ENCODE results near the gene TNFRSF21.
A peak's percentile ranks its signal among the peaks of the same experiment; 100 is the strongest.

Gene TNFRSF21

DNA sequence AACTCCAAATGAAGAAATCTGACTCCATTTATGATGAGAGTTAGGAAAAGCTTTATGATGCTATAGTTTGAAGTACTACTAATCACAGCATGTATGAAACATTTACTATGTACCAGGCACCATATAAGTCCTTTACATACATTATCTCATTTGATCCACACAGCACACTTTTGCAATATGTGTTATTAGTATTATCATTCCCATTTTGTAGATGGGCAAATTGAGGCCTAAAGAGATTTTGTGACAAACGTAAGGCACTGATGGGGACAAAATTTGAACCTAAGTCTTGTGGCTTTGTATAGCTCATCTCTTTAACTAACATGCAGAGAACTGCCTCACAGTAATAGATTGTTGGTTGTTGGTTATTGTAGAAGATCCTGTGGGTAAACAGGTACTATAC, 14.2 kb upstream of the TNFRSF21 start:
- Histone ChIP-seq H3K4me1 (ENCODE audit: insufficient read depth, low read length, poor library complexity, severe bottlenecking) (peaks cover 16% of the 10 kb centered on the region), H2AFZ (ENCODE audit: low read length) (no peak overlapping the region), H3K9me2 (replicated peaks; ENCODE audit: low read depth, low read length) (no peaks in the 10 kb centered on the region), H3K79me2 (ENCODE audit: insufficient read depth, low read length) (no peaks in the 10 kb centered on the region), H3K4me2 (ENCODE audit: low read depth, low read length, poor library complexity, severe bottlenecking) (no peak overlapping the region), H3K9me3 (ENCODE audit: insufficient read depth, low read depth, low read length) (peaks cover 4% of the 10 kb centered on the region; the same call in 1 of the 2 replicates), H3K27me3 (ENCODE audit: insufficient read depth, low read length, poor library complexity, severe bottlenecking) (no peaks in the 10 kb centered on the region), H3K9ac (ENCODE audit: low read depth, low read length, poor library complexity, severe bottlenecking) (no peak overlapping the region), H4K20me1 (ENCODE audit: insufficient read depth, low read length, poor library complexity, severe bottlenecking) (no peaks in the 10 kb centered on the region), H3K36me3 (ENCODE audit: insufficient read depth, low read length) (no peaks in the 10 kb centered on the region), H3K4me3 (ENCODE audit: low read length, poor library complexity, severe bottlenecking) (no peak overlapping the region), H3F3A (ENCODE audit: low read depth) (no peaks in the 10 kb centered on the region)
- no peak for TF ChIP-seq EZH2phosphoT487 (IDR thresholded peaks at IDR 0.05; ENCODE audit: borderline replicate concordance)
- TF ChIP-seq, protein P1, sequence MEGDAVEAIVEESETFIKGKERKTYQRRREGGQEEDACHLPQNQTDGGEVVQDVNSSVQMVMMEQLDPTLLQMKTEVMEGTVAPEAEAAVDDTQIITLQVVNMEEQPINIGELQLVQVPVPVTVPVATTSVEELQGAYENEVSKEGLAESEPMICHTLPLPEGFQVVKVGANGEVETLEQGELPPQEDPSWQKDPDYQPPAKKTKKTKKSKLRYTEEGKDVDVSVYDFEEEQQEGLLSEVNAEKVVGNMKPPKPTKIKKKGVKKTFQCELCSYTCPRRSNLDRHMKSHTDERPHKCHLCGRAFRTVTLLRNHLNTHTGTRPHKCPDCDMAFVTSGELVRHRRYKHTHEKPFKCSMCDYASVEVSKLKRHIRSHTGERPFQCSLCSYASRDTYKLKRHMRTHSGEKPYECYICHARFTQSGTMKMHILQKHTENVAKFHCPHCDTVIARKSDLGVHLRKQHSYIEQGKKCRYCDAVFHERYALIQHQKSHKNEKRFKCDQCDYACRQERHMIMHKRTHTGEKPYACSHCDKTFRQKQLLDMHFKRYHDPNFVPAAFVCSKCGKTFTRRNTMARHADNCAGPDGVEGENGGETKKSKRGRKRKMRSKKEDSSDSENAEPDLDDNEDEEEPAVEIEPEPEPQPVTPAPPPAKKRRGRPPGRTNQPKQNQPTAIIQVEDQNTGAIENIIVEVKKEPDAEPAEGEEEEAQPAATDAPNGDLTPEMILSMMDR (conservative IDR thresholded peaks at IDR 0.05; ENCODE audit: low read length) = no peak

GRCh38 chr6:47323321-47323720, 13.6 kb upstream of the TNFRSF21 start:
- Histone ChIP-seq H3K36me3 (ENCODE audit: insufficient read depth, low read length) (no peaks in the 10 kb centered on the region), H3K27me3 (ENCODE audit: insufficient read depth, low read length, poor library complexity, severe bottlenecking) (no peaks in the 10 kb centered on the region), H3K9ac (ENCODE audit: low read depth, low read length, poor library complexity, severe bottlenecking) (no peak overlapping the region), H3K9me2 (replicated peaks; ENCODE audit: low read depth, low read length) (no peaks in the 10 kb centered on the region), H3K79me2 (ENCODE audit: insufficient read depth, low read length) (no peaks in the 10 kb centered on the region), H3K9me3 (ENCODE audit: insufficient read depth, low read depth, low read length) (peaks cover 1% of the 10 kb centered on the region; the same call in 1 of the 2 replicates), H2AFZ (ENCODE audit: low read length) (no peak overlapping the region), H3K4me3 (ENCODE audit: low read length, poor library complexity, severe bottlenecking) (no peak overlapping the region), H4K20me1 (ENCODE audit: insufficient read depth, low read length, poor library complexity, severe bottlenecking) (no peaks in the 10 kb centered on the region), H3F3A (ENCODE audit: low read depth) (no peaks in the 10 kb centered on the region), H3K4me2 (ENCODE audit: low read depth, low read length, poor library complexity, severe bottlenecking) (no peak overlapping the region), H3K4me1 (ENCODE audit: insufficient read depth, low read length, poor library complexity, severe bottlenecking) (peaks cover 16% of the 10 kb centered on the region)
- TF ChIP-seq EZH2phosphoT487 (IDR thresholded peaks at IDR 0.05; ENCODE audit: borderline replicate concordance) = no peak
- TF ChIP-seq, protein P1 (conservative IDR thresholded peaks at IDR 0.05; ENCODE audit: low read length) = no peak

DNA sequence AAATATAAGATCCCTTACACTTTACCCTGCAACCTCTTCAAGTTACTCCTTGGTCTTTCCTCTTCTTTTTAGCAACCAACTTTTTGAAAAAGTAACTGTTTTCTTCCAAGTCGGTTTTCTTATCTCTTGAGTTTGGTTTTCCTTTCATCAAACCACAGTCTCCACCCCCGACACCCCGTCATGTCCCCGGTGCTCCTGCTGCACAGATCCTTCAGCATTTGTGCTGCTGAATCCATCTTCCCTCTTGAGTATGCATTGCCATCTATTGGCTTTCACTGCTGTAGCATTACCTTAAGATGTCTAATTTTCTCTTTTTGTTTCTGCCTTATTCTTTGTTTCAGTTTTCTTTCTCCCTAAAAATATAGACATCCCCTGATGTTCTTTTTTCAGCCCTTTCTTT, 11.9 kb upstream of the TNFRSF21 start:
- Histone ChIP-seq H3K9me3 (ENCODE audit: insufficient read depth, low read depth, low read length) (no peaks in the 10 kb centered on the region), H3F3A (ENCODE audit: low read depth) (no peaks in the 10 kb centered on the region), H2AFZ (ENCODE audit: low read length) (peak overlapping the region; percentile 65; the same call in 1 of the 2 replicates), H3K9ac (ENCODE audit: low read depth, low read length, poor library complexity, severe bottlenecking) (peak overlapping the region; percentile 48), H3K4me3 (ENCODE audit: low read length, poor library complexity, severe bottlenecking) (peak overlapping the region; percentile 27), H3K4me1 (ENCODE audit: insufficient read depth, low read length, poor library complexity, severe bottlenecking) (peaks cover 16% of the 10 kb centered on the region), H3K79me2 (ENCODE audit: insufficient read depth, low read length) (no peaks in the 10 kb centered on the region), H3K27me3 (ENCODE audit: insufficient read depth, low read length, poor library complexity, severe bottlenecking) (no peaks in the 10 kb centered on the region), H4K20me1 (ENCODE audit: insufficient read depth, low read length, poor library complexity, severe bottlenecking) (no peaks in the 10 kb centered on the region), H3K4me2 (ENCODE audit: low read depth, low read length, poor library complexity, severe bottlenecking) (peak overlapping the region; percentile 54), H3K9me2 (replicated peaks; ENCODE audit: low read depth, low read length) (no peaks in the 10 kb centered on the region), H3K36me3 (ENCODE audit: insufficient read depth, low read length) (no peaks in the 10 kb centered on the region)
- TF ChIP-seq, protein P1 (conservative IDR thresholded peaks at IDR 0.05; ENCODE audit: low read length) = peak; percentile 33
- no peak for TF ChIP-seq EZH2phosphoT487 (IDR thresholded peaks at IDR 0.05; ENCODE audit: borderline replicate concordance)
